SK-N-DZ (cell line): ENCODE measurements around the gene AKAP9.
"Not testable (repeated sequence)": the region's sequence is repeated elsewhere in the genome, so short reads cannot be mapped to it uniquely, and the experiment has no call there.

Experiments used
- DNase-seq: peaks from one replicate; pipeline ENCODE4 v3.0.0-alpha.2; 2015; ENCODE audit warnings: low spot score

The AKAP9 gene

DNA sequence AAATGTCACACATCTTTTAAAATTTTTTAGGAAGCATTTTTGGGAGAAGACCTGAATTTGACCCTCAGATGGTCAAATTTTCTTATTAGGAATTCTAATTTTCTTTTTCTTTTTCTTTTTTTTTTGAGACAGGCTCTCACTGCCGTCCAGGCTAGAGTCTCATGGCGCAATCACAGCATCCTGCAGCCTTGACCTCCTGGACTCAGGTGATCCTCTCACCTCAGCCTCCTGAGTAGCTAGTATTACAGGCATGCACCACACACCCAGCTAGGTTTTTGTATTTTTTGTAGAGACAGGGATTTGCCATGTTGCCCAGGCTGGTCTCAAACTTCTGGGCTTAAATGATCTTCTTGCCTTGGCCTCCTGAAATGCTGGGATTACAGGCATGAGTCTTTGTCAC lies 65.4 kb downstream of the AKAP9 start:
- no peak for DNase-seq

DNA sequence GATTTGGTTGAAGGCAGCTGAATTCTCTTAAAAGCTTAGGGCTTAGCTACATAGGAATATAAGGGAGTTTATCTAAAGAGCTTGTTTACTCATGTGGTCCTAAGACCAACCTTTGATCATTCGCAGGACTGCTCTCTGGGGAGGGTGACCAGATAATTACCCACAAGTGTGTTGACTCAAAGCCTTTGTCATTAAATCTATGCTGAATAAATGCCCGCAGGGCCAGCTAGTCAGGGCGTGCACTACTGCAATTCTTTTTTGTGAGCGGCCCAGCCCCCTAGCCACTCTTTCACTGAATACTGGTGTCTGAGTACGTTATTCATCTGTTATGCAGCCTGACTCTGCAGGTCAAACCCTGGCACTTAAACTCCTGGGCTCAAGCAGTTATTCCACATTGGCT lies 69.6 kb downstream of the AKAP9 start:
- DNase-seq = no peak

DNA sequence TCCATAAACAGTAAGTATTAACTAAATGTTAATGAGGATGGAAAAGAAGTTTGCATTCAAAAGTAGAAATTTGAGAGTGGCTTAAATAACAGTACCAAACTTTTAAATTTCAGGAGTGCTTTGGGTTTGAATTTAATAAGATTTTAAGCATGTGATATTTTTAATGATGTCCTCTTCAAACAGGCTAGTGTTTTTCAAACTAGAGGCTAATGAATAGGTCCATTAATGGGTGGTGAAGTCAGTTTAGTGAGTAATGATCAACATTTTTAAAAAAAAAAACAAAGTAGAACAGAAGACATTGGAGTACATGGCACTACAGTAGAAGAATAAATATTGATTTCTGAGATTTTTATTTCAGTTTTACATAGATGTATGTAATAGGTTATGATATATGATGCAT lies 72.9 kb downstream of the AKAP9 start:
- DNase-seq = no peak

DNA sequence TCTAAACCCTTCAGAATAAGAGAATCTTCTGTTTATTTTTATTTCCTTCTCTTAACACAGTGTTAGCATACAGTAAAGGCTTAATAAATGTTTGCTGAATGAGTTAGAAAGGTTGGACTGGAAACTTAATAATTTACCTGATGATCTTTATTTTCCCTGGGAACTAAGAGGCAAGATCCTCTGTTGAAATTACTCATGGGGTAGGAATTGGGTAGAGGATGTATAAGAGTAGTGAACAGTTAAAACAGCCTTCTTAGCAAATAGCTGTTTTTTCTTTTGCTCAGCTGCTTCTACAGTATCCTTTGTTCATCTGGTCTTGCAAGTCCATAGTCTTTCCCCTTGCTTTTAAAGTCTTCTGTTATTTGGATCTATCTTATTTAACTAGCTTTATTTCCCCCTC lies 80.0 kb downstream of the AKAP9 start:
- DNase-seq = no peak

DNA sequence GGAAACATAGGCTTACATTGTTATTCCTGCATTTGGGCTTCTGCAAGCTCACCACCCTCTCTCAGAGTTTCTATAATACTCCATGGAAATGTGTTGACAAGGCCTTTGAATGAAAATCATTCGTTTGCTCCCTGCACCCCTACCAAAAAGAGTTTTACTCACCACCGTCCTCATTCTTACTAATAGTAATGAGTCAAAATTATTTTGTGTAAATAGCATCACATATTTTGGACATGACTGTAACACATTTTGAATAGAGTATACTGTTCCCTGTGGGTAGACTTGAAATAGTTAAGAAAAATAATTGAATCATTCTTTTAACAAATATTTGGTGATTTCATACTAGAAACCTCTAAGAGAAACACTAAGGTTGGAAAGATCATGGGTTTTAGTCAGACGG lies 84.6 kb downstream of the AKAP9 start:
- no peak for DNase-seq

DNA sequence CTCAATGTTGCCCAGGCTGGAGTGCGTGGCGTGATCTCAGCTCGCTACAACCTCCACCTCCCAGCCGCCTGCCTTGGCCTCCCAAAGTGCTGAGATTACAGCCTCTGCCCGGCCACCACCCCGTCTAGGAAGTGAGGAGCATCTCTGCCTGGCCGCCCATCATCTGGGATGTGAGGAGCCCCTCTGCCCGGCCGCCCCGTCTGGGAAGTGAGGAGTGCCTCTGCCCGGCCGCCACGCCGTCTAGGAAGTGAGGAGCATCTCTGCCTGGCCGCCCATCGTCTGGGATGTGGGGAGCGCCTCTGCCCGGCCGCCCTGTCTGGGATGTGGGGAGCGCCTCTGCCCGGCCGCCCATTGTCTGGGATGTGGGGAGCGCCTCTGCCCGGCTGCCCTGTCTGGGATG lies 86.0 kb downstream of the AKAP9 start:
- not testable (repeated sequence) for DNase-seq

DNA sequence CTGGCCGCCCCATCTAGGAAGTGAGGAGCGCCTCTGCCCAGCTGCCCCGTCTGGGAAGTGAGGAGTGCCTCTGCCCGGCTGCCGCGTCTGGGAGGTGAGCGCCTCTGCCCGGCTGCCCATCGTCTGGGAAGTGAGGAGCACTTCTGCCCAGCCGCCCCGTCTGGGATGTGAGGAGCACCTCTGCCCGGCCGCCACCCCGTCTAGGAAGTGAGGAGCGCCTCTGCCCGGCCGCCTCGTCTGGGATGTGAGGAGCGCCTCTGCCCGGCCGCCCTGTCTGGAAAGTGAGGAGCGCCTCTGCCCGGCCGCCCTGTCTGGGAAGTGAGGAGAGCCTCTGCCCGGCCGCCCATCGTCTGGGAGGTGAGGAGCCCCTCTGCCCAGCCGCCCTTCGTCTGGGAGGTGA lies 86.5 kb downstream of the AKAP9 start:
- DNase-seq = not testable (repeated sequence)

DNA sequence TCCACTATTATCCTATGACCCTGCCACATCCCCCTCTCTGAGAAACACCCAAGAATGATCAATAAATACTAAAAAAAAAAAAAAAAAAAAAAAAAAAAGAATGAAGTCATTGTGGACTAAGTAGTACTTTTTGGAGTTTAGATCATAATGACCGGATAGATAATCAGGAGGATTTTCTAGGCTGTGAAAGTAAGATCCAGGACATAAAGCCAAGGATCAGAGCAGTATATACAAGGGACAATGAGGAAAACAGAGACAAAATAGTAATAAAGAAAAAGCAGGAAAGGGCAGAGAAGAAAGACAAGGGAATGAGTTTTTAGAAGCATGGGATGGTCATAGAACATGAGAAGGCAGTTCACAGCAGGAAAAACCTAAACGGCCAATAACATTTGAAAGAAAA lies 87.6 kb downstream of the AKAP9 start:
- no peak for DNase-seq

DNA sequence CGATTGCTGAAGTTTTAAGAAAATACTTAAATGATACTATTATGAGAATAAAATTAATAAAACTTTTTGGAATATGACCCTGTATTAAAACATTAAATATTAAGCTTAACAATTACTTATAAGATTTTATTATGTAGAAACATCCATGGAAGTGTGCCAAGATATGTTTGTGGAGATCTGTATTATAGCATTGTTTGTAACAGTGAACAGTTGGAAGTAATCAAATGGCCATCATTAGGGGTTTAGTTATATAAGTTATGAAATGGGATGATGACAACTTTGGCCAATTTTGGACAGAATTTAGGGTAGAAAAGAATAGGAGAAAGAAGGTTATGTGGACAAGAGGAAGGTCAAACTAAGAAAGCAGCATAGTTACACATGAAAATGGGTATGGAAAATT lies 88.0 kb downstream of the AKAP9 start:
- DNase-seq = no peak

DNA sequence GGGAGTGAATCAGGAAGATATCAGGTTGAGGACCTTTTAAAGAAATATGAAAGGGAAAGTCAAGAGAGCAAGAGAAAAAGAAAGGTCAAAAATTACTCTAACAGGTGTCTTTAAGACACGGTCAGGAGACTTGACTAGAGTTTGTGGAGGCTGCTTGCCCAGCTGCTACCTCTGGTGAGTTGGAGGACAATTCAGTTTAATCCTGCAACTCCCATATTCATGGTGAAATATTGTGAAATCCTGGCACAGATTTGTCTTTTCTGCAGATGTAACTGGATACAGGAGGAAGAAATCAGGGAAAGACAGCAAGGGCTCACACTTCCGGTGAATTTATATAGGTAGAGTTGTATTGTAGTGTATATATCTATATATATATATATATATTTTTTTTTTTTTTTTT lies 93.5 kb downstream of the AKAP9 start:
- no peak for DNase-seq

DNA sequence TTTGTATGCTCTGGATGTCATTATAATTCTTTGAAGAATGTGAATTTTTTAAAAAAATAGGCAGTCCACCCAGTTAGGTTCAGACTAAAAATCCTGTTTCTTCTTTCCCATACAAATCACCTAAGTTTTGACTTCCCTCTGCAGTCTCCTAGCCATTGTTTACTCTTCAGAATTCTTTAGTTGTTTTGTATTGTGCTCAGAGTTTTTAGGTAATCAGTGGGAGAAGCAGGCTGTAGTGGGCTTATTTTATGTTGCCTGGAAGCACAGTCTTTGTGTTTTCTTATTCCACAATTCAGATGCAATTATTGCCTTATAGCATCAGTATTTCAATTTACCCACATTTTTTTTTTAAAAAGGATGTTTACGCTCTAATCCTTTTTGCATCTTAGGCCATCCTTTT lies 94.9 kb downstream of the AKAP9 start:
- DNase-seq = no peak

DNA sequence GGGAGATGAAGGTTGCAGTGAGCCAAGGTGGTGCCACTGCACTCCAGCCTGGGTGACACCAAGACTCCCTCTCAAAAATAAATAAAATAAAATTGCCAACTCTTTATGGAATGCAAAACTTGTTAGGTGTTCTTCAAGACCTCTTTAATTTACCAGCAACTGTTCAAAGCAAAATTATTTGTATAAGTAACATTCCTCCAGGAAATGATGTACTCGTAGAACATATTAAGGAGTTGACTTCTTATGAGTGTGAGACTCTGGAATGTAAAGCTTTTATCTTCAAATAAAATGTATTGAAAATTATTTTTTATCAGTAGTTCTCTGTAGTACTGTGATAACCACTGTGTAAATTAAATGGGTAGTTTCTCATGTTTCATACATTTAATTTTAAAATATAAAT lies 99.2 kb downstream of the AKAP9 start:
- DNase-seq = no peak

DNA sequence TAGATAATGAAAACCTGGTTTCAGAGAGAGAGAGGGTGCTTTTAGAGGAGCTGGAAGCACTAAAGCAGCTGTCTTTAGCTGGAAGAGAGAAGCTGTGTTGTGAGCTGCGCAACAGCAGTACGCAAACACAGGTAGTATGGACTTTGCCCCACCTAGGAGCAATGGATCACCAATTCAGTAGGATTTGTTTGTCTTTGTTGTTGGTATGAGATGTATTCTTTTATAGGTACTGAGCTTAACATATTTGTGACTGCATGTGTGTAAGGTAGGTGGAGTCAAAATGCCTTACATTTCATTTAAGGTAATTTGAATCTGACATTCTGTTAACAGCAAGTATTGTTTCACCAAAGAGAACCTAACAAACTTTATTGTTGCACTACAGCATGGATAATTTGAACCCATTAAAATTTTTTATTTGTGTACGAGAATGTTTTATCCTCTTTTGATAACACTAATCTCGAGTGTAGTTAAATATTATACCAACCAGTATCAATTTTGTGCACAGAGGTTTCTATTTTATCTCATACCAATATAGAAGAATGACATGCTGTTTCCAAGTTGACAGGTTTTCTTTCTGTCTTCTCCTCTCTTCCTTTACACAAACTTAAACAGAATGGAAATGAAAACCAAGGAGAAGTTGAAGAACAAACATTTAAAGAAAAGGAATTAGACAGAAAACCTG lies 101.5 kb downstream of the AKAP9 start:
- DNase-seq = no peak

DNA sequence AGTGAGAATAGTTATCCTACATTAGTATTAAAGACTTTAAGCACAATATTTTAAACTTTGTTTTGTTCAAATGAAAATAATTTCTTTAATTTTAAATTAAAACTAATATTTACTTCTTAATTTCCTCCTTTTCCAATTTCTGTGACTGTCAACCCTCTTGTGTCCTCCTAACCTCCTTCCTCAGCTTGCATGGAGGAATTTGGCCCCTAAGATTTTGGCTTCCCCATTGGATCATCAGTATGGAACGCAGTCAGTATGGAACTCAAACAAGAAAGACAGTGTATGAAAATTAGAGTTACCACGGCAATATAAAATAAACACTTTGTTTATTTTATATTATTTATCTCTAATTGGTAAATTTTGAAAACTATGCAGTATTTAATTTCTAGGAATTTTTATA lies 102.4 kb downstream of the AKAP9 start:
- DNase-seq = no peak

DNA sequence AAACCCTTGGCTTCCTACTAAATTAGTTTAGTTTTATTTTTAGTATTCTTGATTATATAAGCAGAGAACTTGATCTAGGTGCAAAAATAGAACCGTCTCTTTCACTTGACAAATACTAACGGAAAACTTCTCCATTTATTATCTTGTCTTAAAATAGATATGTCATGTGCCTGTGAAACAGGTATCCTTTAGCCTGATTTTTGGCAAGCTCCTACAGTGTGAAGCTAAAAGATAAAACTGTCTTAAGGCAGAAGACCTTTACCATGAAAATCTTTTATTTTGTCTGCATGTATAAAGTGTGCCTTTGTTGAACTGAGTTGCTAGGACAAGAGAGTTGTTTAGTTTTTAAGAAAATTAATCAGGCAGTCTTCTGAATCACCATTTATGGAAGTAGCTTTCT lies 103.0 kb downstream of the AKAP9 start:
- no peak for DNase-seq

DNA sequence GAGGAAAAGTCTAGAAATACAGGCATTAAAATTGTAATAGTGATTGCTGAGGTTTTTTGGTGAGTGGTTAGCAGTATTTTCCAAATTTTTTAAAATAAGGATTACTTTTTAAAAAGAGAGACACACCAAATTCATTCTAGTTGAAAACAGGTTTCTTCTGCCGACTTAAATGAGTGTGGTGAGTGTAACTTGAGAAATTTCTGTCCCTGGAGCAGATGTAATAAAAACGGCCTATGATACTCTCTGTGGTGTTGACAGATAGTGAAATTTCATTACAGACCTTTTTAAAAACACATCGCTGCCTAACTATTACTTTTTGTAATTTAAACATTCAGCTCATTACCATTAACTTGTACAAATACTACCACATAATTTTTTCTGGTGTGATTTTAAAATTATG lies 103.5 kb downstream of the AKAP9 start:
- DNase-seq = no peak

DNA sequence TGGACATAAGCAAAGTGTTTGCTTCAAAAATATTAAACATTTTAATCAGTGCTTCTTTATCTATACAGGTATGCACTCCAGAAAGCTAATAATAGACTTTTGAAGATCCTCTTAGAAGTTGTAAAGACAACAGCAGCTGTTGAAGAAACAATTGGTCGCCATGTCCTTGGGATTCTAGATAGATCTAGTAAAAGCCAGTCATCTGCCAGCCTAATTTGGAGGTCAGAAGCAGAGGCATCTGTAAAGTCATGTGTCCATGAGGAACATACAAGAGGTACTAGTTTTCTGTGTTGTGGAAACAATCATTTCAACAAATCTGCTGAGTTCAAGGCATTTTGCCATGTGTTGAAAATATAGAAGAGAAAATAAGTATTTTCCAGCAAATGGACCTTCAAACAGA lies 104.3 kb downstream of the AKAP9 start:
- DNase-seq = no peak

DNA sequence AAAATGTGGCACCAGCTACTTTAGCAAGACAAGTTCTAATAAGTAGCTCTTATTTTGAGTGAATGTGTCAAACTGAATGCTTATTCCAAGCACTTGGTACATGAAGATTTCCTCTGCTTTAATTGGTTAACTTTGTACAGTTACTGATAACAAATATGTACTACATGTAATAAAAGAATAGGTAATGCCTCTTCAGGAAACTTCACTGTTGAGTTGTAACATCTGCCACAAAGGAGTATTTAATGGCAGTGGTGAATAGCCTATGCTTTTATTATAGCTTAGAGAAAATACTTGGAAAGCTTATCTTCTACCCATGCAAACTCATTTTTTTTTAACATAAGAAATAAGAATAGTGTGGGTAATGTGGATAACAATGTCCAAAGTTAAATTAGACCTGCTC lies 111.0 kb downstream of the AKAP9 start:
- no peak for DNase-seq

DNA sequence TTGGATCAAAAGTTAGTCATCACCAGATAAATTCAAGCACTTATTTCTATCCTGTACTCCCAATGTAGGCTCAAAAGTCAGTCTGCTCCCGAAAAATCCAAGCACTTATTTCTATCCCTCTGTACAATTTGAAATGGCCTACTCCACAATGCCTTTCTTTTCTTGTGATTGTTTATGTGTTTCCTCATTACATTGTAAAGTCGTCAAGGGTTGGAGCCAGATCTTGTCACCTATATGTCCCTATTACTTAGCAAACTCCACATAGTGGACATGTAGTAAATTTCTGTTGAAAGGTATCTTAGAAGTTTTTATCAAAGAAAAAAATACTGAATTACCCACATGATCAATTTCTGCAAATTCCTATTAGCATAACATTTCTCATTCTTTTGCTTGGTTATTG lies 111.5 kb downstream of the AKAP9 start:
- DNase-seq = no peak

DNA sequence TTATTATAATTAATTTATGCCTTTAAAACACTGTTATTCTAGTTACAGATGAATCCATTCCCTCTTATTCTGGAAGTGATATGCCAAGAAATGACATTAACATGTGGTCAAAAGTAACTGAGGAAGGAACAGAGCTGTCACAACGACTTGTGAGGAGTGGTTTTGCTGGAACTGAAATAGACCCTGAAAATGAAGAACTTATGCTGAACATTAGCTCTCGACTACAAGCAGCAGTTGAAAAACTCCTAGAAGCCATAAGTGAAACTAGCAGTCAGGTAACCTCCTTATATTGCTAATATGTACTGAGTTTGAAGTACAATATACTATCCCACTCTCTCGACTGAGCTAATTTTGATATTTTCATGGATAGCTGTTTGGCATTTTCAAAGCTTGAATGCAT lies 112.0 kb downstream of the AKAP9 start:
- no peak for DNase-seq

DNA sequence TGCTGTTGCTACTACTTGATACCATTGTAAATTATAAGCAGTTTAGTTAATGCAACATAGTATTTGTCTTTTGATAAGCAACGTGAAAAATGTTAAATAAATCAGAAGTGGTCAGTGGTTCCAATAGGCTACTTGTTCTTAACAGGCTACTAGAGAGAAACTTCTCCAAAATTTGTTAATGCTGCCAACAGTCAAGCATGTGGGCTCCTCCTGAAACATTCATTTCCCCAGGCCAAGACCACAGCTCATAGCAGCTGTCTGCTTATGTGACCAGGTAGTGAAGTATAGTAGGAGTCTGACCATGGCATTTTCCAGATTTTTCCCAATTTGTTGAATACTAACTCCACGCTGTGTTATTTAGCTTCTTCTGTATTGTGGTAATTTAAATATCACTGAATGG lies 112.7 kb downstream of the AKAP9 start:
- no peak for DNase-seq

DNA sequence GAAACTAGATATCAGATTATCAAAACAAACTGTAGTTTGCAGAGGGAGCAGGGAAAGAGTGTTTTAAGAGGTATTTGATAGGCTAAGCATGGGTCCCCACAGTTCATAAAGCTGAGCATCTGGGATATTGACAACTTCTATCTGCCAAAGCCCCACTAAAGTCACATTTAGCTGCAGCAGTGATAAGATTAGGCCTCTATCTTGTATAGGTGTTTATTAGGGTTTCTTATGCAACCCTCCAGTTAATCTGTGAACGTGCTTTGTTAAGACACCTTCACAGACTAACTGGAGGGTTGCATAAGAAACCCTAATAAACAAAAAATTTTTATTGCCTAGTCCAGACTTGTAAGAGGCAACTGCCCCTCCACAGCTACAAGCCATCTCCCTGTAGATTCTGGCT lies 115.6 kb downstream of the AKAP9 start:
- DNase-seq = no peak

DNA sequence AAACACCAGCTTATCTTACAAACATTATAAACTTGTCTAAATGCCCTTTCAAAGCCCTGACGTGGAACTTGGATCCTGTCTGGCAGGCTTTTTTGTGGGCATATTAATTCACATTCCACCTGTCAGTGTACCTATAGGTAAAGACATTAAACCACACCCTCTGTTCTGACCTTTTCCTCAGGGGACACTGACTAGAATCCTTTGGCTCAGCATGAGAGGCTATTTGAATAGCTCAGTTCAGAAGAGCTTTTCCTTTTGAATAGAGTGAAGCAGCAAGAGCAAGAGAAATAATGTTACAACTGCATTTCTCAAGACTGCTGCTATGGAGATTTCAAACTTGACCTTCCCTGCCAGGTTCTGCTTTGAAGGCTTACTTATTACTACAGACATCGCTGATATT lies 116.7 kb downstream of the AKAP9 start:
- no peak for DNase-seq

DNA sequence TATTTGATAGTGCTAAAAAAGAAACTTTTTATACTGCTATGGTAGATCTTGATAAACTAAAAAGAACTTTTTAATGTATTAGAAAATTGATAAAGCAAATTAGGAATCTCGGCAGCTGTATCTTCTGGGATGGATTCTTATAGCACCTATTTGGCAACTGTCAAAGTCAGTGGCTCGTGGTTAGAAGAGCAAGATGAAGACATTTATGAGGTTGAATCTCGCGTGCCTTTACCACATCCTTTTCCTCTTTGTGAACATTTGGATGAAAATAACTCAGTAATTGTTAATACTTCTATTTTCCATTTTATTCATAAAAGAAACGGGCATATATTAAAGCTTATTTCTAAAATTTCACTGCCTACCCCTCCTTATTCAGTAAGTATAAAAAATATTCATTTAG lies 117.4 kb downstream of the AKAP9 start:
- DNase-seq = no peak
